SK-N-MC (cell line): Measurements from ENCODE around the gene LYSMD3.

ENCODE experiments used
- DNase-seq: peaks from one replicate; pipeline ENCODE4 v3.0.0-alpha.2; 2011; ENCODE audit warnings: low read depth, low spot score
- H3K27ac ChIP-seq: fragments of 200-600 bp; sonication (generic); 2 replicates; pipeline ENCODE4 v1.5.1; 2016; ENCODE audit warnings: mixed run types
- H3K36me3 ChIP-seq: fragments of 200-600 bp; sonication (generic); 2 replicates; pipeline ENCODE4 v1.6.1; 2017; ENCODE audit warnings: antibody characterized with exemption, low read length, mixed read lengths; ENCODE audit not compliant: insufficient read depth
- H3K4me3 ChIP-seq: fragments of 200-600 bp; sonication (generic); 2 replicates; pipeline ENCODE4 v1.5.1; 2016
- H3K9ac ChIP-seq: fragments of 200-600 bp; sonication (generic); 2 replicates; pipeline ENCODE4 v1.8.0; 2017; ENCODE audit warnings: mixed run types, mixed read lengths; ENCODE audit not compliant: insufficient read length
- H3K9me3 ChIP-seq: fragments of 200-600 bp; sonication (generic); 2 replicates; pipeline ENCODE4 v1.6.1; 2017; ENCODE audit warnings: low read depth, mild to moderate bottlenecking, antibody characterized with exemption, low read length, moderate library complexity, mixed read lengths
- EZH2 ChIP-seq: fragments of 200-600 bp; sonication (generic); IDR thresholded peaks from one replicate; pipeline ENCODE4 v1.6.1; 2017; ENCODE audit warnings: antibody characterized with exemption
- FOXP2 ChIP-seq: optimal IDR thresholded peaks from 2 replicates; pipeline ENCODE3; 2011; ENCODE audit warnings: mild to moderate bottlenecking, moderate library complexity; ENCODE audit not compliant: insufficient read depth; ENCODE audit errors: extremely low read length, control extremely low read depth
- POLR2AphosphoS5 ChIP-seq: IDR thresholded peaks from 2 replicates; pipeline ENCODE4 v1.6.1; 2012; ENCODE audit warnings: mild to moderate bottlenecking, low read depth, low read length, borderline replicate concordance

Gene LYSMD3

DNA sequence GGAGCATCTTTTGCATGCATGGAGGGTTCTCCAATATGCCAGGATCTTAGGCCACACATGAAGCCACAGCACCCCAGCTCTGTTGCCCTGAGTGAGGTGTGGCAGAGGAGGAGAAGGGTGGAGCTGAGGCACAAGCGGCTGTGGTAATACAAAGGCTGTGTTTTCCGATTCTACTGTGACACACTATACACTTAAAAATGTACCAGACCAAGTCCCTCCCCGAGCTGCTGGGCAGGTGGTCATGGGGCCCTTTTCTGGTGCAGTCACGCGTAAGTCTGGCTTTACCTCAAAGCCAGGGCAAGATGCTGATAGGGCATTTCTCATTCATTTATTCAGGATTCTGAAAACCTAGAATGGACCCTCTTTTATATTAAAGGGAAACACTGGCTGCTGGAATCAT lies 33.0 kb upstream of the LYSMD3 start:
- DNase-seq = no peak
- Histone ChIP-seq H3K4me3 (no peak overlapping the region), H3K9ac (no peak overlapping the region), H3K9me3 (no peaks in the 10 kb centered on the region), H3K36me3 (no peaks in the 10 kb centered on the region), H3K27ac (no peak overlapping the region)
- TF ChIP-seq FOXP2 (no peak), EZH2 (no peak), POLR2AphosphoS5 (no peak)

DNA sequence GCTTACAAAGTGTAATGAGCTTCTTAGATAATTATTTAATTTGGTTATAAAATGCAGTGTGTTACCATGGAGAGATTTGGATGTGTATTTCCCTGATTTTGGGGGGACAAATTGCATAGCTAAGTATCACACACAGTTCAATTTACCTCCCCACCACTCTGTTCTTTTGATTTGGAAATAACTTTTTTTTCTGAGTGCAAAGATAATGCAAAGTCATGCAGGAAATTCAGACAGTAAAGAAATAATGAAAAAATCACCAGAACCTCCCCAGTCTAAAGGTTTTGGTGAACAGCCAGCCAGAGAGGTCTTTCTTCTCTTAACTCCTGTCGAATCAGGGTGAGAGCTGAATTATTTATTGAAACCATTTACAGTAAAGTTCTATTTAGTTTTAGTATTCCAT lies 32.4 kb upstream of the LYSMD3 start:
- TF ChIP-seq POLR2AphosphoS5 (no peak), FOXP2 (no peak), EZH2 (no peak)
- no peak overlapping the region for H3K4me3 ChIP-seq
- H3K27ac ChIP-seq = no peak overlapping the region
- no peak for DNase-seq
- no peaks in the 10 kb centered on the region for H3K36me3 ChIP-seq
- no peaks in the 10 kb centered on the region for H3K9me3 ChIP-seq
- H3K9ac ChIP-seq = no peak overlapping the region

DNA sequence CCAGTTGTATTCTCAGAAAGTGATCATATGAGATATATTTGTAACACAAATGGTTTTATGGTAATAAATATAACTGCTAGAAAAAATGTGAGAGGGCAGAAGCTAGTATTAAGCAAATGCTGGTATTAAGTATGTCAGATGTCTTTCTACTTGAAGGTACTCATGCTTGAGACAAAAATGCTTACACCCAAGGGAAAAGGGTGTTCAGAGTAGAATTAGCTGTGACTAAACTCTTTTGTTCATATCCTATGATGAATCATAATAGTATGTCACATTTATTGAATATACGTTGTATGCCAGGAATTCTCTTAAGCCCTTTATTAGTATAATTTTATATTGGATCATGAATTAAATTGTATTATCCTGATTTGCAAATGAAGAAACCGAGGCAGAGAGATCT lies 31.4 kb upstream of the LYSMD3 start:
- no peaks in the 10 kb centered on the region for H3K36me3 ChIP-seq
- TF ChIP-seq POLR2AphosphoS5 = no peak
- TF ChIP-seq FOXP2 = no peak
- no peak for TF ChIP-seq EZH2
- no peak overlapping the region for H3K9ac ChIP-seq
- DNase-seq = no peak
- no peaks in the 10 kb centered on the region for H3K9me3 ChIP-seq
- no peak overlapping the region for H3K4me3 ChIP-seq
- H3K27ac ChIP-seq = no peak overlapping the region

DNA sequence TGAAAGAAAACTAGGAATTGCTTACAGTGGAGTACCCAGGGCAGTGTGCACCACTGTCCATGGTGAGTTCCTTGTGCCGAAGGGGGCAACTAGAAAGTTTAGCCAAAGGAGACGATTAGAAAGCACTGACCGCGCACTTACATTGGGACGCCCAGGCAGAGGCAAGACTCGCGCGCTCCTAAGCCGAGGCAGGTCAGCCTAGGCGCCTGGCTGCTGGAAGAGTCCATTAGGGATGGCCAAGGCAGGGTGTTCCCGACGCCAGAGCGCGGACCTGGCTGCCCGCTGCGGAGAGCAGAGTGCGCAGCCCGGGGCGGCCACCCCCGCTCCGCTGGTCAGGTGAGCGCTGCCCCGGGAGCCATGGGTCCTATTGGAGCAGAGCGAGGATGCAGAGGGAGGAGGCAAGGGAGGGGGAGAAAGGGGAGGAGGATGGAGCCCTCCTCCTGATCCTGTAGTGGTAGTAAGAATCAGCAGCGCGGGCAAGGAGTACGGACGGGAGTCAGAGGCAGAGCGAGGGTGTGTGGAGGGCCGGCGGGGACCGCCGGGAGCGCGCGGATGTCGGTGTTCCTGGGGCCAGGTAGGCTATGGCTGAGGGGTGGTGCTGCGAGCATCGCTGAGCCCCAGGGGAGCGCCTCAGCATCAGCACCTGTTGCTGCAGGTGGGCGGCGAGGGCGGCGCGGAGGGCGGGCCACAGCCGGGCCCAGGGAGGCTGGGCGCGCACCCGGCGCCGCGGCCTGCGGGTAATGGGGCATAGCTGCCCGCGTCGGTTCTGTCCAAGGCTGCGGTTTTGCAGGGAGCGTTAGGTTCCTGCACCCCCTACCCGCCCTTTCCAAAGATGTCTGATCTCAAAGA lies 29.2 kb upstream of the LYSMD3 start, which contains the start of gene ADGRV1:
Gene ADGRV1, plus strand, starts transcription at position 454 of the 849 bp plus-strand sequence. Its CDS starts 99 bp downstream, at position 553.
- H3K4me3 ChIP-seq = no peak within 1 kb of the TSS
- no peaks in the 10 kb centered on the region for H3K9me3 ChIP-seq
- H3K27ac ChIP-seq = no peak within 1 kb of the TSS
- no peak within 1 kb of the TSS for H3K9ac ChIP-seq
- H3K36me3 ChIP-seq = no peaks in the 10 kb centered on the region
- TF ChIP-seq FOXP2 (no peak), POLR2AphosphoS5 (peak; percentile 63), EZH2 (no peak)
- DNase-seq = no peak

DNA sequence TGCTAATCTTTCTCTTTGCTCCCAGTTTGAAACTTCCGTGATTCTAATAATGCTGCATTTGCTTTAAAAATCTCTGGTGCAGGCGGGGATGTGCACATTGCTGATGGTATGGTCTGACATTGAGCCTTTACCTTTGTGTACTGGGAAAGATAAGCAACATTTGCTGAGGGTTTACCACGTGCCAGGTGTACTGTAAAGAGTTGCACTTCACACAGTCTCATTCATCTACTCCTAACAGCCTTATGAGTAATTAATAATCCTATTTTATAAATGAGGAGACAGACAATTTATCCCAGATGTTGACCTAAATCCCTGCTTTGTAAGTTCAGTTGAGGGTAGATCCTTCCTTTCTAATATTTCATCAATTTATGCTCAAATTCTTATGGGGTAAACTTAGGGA lies 28.5 kb upstream of the LYSMD3 start:
- DNase-seq = no peak
- TF ChIP-seq FOXP2 (no peak), POLR2AphosphoS5 (no peak), EZH2 (no peak)
- H3K9ac ChIP-seq = no peak overlapping the region
- no peak overlapping the region for H3K27ac ChIP-seq
- no peaks in the 10 kb centered on the region for H3K9me3 ChIP-seq
- no peaks in the 10 kb centered on the region for H3K36me3 ChIP-seq
- no peak overlapping the region for H3K4me3 ChIP-seq

DNA sequence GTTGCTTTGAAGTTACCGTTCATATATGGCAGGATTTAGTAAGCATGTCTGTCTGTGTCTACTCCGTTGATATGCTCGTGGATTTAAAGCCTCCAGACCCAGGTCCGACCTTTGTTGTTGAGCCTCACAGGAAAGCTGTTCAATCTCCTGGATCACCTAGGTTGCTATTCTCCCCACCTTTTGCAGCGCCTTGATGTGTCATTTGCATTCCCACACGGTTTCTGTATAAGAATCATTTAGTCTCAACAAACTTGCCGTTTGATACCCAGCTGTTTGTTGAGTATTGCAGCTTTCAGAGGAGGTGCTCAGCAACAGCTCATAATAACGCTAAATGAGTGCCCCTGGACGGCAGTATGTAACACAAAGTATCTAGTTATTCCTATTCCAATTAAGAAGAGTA lies 28.0 kb upstream of the LYSMD3 start:
- H3K36me3 ChIP-seq = no peaks in the 10 kb centered on the region
- no peak overlapping the region for H3K9ac ChIP-seq
- H3K27ac ChIP-seq = no peak overlapping the region
- no peak for DNase-seq
- no peaks in the 10 kb centered on the region for H3K9me3 ChIP-seq
- no peak overlapping the region for H3K4me3 ChIP-seq
- TF ChIP-seq FOXP2 (no peak), POLR2AphosphoS5 (no peak), EZH2 (no peak)

DNA sequence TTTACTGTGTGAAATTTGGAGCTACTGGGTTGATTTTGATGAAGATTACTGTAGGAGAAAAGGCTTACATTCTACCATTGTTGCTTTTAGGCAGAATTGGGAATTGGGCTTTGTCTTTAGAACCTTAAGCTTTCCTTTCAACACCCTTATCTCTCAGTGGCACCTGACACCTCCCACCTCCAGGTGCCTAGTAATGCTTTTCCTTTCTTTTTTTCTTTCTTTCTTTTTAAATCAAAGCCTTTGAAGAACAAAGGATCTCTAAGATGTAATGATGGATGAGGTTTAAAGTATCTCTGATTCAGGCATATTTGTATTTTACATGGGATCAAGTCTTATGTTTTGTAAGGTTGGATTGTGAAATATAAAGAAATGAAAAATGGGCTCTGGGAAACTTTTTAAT lies 26.3 kb upstream of the LYSMD3 start:
- no peak for DNase-seq
- Histone ChIP-seq H3K4me3 (no peak overlapping the region), H3K9ac (no peak overlapping the region), H3K27ac (no peak overlapping the region), H3K9me3 (no peaks in the 10 kb centered on the region), H3K36me3 (no peaks in the 10 kb centered on the region)
- TF ChIP-seq EZH2 (no peak), FOXP2 (no peak), POLR2AphosphoS5 (no peak)

DNA sequence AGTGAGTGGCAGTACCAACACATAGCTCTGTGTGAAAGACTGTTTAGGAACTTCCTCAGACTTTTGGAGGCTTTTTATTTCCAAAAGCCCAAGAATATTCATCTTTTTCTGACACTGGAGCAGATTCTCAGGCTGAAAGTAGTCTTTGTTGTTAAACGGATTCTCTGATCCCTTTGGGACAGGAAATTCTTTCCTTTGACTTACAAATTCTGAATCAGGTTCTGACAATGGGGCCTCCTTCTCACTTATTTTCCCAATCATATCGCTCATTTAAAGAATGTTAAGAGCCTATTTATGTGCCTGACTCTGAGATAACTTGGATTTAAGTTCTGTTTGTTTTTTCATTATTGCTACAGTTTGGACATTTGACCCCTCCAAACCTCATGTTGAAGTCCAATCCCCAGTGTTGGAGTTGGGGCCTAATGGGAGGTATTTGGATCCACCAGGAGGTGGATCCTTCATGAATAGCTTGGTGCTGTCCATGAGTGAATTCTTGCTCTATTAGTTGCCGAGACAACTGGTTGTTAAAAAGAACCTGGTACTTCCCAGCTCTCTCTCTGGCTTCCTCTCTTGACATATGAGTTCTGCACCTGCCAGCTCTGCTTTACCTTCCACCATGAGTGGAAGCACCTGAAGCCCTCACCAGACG lies 25.1 kb upstream of the LYSMD3 start:
- Histone ChIP-seq H3K36me3 (no peaks in the 10 kb centered on the region), H3K4me3 (no peak overlapping the region), H3K9ac (no peak overlapping the region), H3K9me3 (no peaks in the 10 kb centered on the region), H3K27ac (no peak overlapping the region)
- no peak for TF ChIP-seq EZH2
- no peak for DNase-seq

DNA sequence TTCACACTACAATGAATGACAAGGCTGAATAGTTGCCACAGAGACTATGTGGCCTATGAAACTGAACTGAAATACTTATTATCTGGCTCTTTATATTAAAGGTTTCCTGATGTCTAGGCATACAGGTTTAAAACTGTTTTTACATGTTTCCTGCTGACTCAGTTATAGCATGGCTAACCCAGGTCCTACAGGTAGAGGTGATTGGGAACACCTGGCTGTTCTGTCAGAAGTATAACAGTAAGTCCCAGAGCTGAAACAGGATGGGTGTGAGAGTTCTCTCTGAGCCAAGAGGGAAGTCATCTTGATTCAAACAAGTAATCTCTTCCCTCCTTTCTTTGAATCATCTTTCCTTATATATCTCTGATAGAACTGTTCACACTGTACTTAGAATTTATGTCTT lies 24.3 kb upstream of the LYSMD3 start:
- Histone ChIP-seq H3K9ac (no peak overlapping the region), H3K27ac (no peak overlapping the region), H3K4me3 (no peak overlapping the region), H3K36me3 (no peaks in the 10 kb centered on the region), H3K9me3 (no peaks in the 10 kb centered on the region)
- no peak for DNase-seq
- TF ChIP-seq FOXP2 (no peak), EZH2 (no peak), POLR2AphosphoS5 (no peak)
